ENCODE results near the gene TGDS. TPM values are rescaled to one million over a fixed set of nuclear protein-coding genes. Genes with fewer than 3 reads are reported as not detected.
"Not testable (repeated sequence)": the region's sequence is repeated elsewhere in the genome, so short reads cannot be mapped to it uniquely, and the experiment has no call there.

Gene TGDS, protein sequence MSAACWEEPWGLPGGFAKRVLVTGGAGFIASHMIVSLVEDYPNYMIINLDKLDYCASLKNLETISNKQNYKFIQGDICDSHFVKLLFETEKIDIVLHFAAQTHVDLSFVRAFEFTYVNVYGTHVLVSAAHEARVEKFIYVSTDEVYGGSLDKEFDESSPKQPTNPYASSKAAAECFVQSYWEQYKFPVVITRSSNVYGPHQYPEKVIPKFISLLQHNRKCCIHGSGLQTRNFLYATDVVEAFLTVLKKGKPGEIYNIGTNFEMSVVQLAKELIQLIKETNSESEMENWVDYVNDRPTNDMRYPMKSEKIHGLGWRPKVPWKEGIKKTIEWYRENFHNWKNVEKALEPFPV
- total RNA-seq, result 1 to 10 TPM; 6.9 to 9.0 (median 7.7) TPM
- 22.4 TPM for total RNA-seq (2013)

DNA sequence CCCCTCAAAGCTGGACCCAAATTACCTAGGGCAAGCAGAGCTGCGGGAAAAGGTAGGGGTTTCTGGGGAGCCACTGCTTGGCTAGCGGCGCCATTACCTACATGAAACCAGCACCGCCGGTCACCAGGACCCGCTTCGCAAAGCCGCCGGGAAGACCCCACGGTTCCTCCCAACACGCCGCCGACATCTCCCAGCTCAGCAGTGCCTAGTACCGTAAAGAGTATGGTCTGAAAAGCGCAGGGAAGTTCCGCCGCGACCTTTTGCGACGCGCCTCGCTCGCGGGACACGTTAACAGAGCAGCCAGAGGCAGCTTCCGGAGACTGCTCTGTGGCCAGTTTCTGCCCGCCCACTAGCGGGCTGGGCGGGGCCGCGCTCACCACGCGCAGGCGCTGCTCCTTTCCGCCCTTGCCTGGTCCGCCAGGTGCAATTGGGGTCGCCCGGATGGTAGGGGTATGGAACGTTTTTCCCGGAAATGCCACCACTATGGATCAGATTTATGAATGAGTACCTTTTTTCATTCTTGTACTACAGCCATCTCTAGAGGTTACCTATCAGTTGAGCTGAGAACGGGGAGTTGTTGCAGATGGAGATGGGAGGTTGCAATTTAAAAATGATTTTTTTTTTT is at the start of gene TGDS:
Gene TGDS, minus strand, starts transcription at position 203 of the 625 bp plus-strand sequence. Its CDS starts 16 bp downstream, at position 187.
- Histone ChIP-seq H3K27ac (ENCODE audit: low read length) (peak within 1 kb of the TSS; percentile 64), H3K9me3 (ENCODE audit: control insufficient read depth, insufficient read depth, low read length) (no peaks in the 10 kb centered on the region), H3K27me3 (ENCODE audit: control insufficient read depth, insufficient read depth, low read length) (no peaks in the 10 kb centered on the region), H3K4me1 (ENCODE audit: control insufficient read depth, insufficient read depth, low read length) (peaks cover 17% of the 10 kb centered on the region), H3K4me3 (ENCODE audit: low read length) (peak within 1 kb of the TSS; percentile 78), H3K36me3 (ENCODE audit: control insufficient read depth, insufficient read depth, low read length) (peaks cover 15% of the 10 kb centered on the region)
- peak; percentile 98 to 100 (median 98) for ATAC-seq
- intact Hi-C loops (cut with micrococcal nuclease), result loop anchor here (1.0 kb wide), 1 partner anchor 47 kb away; no protein-coding TSS in a partner anchor
- peak; percentile 87 to 95 for DNase-seq
- WGBS (ENCODE audit: insufficient coverage), result under 1% methylated on average over 40 of the region's 41 CpGs
- H3K27me3 Mint-ChIP-seq (ENCODE audit: low read depth in 2 of 2), result no peaks in the 10 kb centered on the region
- peaks cover 27 to 40% of the 10 kb centered on the region in 2 donors for H3K4me1 Mint-ChIP-seq
- H3K4me3 Mint-ChIP-seq, result peak within 1 kb of the TSS; percentile 97
- peak within 1 kb of the TSS; percentile 89 to 94 for H3K27ac Mint-ChIP-seq
- no peaks in the 10 kb centered on the region for H3K9me3 Mint-ChIP-seq
- TF ChIP-seq, protein P1, sequence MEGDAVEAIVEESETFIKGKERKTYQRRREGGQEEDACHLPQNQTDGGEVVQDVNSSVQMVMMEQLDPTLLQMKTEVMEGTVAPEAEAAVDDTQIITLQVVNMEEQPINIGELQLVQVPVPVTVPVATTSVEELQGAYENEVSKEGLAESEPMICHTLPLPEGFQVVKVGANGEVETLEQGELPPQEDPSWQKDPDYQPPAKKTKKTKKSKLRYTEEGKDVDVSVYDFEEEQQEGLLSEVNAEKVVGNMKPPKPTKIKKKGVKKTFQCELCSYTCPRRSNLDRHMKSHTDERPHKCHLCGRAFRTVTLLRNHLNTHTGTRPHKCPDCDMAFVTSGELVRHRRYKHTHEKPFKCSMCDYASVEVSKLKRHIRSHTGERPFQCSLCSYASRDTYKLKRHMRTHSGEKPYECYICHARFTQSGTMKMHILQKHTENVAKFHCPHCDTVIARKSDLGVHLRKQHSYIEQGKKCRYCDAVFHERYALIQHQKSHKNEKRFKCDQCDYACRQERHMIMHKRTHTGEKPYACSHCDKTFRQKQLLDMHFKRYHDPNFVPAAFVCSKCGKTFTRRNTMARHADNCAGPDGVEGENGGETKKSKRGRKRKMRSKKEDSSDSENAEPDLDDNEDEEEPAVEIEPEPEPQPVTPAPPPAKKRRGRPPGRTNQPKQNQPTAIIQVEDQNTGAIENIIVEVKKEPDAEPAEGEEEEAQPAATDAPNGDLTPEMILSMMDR (IDR thresholded peaks at IDR 0.05), result no peak
- no peaks in the 10 kb centered on the region for H3K36me3 Mint-ChIP-seq

DNA sequence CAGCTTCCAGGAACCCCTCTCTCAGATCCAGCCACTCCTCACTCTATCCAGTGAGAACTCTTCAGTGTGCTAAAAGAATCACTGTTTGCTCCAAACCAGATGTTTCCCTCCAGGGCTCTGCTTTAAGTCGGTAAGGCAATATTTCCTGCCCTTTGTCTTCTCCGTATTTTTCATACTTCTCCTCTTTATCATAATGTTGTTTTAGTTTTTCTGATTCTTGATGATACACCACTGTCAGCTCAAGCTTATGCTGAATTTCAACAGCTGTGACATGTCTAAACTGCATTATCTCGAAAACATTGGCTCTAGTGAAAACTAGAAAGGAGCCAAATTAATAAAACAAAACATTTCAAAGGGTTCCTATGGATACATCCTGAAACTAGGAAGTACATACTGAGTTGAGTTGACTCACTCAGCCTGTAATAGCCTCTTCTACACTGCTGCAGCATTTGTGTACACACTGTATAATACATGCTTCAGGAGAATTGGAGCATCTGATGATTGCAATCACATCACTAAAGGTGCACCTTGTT is 45.5 kb upstream of the TGDS start:
- H3K4me3 Mint-ChIP-seq, result no peak overlapping the region
- no peak overlapping the region for H3K27ac Mint-ChIP-seq
- no peaks in the 10 kb centered on the region for H3K9me3 ChIP-seq (ENCODE audit: control insufficient read depth, insufficient read depth, low read length)
- intact Hi-C loops (cut with micrococcal nuclease), result no loop called here
- TF ChIP-seq, protein P1 (IDR thresholded peaks at IDR 0.05), result no peak
- no peaks in the 10 kb centered on the region for H3K36me3 ChIP-seq (ENCODE audit: control insufficient read depth, insufficient read depth, low read length)
- DNase-seq, result no peak
- WGBS (ENCODE audit: insufficient coverage), result 78% methylated on average over 1 of the region's 3 CpGs
- H3K9me3 Mint-ChIP-seq, result no peaks in the 10 kb centered on the region
- no peaks in the 10 kb centered on the region for H3K4me1 ChIP-seq (ENCODE audit: control insufficient read depth, insufficient read depth, low read length)
- no peak for ATAC-seq
- no peaks in the 10 kb centered on the region for H3K36me3 Mint-ChIP-seq
- no peaks in the 10 kb centered on the region for H3K27me3 ChIP-seq (ENCODE audit: control insufficient read depth, insufficient read depth, low read length)
- no peak overlapping the region for H3K27ac ChIP-seq (ENCODE audit: low read length)
- peaks cover 3 to 8% of the 10 kb centered on the region in 2 donors for H3K27me3 Mint-ChIP-seq (ENCODE audit: low read depth in 2 of 2)
- H3K4me3 ChIP-seq (ENCODE audit: low read length), result no peak overlapping the region
- H3K4me1 Mint-ChIP-seq, result no peaks in the 10 kb centered on the region

DNA sequence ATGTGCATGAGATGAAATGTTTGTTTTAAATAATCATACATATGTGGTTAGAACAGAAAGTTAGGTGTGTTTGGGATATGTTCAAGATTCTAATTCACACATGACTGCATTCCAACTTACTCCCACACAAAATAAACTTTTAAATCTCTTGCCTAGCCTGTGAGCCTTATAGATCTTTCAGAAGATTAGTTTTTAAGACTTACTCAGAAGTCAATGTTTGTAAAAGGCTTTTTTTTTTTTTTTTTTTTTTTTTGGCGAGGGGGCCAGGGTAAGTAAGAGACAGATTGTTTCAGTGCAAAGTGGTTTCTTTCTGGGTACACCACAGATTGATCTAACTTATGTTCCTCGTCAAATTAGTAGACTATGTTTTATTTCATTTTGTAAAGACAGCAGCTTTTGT is 44.8 kb upstream of the TGDS start:
- TF ChIP-seq, protein P1 (IDR thresholded peaks at IDR 0.05), result no peak
- H3K4me1 Mint-ChIP-seq, result no peaks in the 10 kb centered on the region
- no peaks in the 10 kb centered on the region for H3K36me3 Mint-ChIP-seq
- no peak for ATAC-seq
- Histone ChIP-seq H3K27me3 (ENCODE audit: control insufficient read depth, insufficient read depth, low read length) (no peaks in the 10 kb centered on the region), H3K27ac (ENCODE audit: low read length) (no peak overlapping the region), H3K4me1 (ENCODE audit: control insufficient read depth, insufficient read depth, low read length) (no peaks in the 10 kb centered on the region), H3K4me3 (ENCODE audit: low read length) (no peak overlapping the region), H3K36me3 (ENCODE audit: control insufficient read depth, insufficient read depth, low read length) (no peaks in the 10 kb centered on the region), H3K9me3 (ENCODE audit: control insufficient read depth, insufficient read depth, low read length) (no peaks in the 10 kb centered on the region)
- no peak overlapping the region for H3K27ac Mint-ChIP-seq
- intact Hi-C loops (cut with micrococcal nuclease), result no loop called here
- no peaks in the 10 kb centered on the region for H3K9me3 Mint-ChIP-seq
- WGBS (ENCODE audit: insufficient coverage), result 88% methylated on average over 1 of the region's 2 CpGs
- peaks cover 3 to 8% of the 10 kb centered on the region in 2 donors for H3K27me3 Mint-ChIP-seq (ENCODE audit: low read depth in 2 of 2)
- DNase-seq, result no peak
- H3K4me3 Mint-ChIP-seq, result no peak overlapping the region

DNA sequence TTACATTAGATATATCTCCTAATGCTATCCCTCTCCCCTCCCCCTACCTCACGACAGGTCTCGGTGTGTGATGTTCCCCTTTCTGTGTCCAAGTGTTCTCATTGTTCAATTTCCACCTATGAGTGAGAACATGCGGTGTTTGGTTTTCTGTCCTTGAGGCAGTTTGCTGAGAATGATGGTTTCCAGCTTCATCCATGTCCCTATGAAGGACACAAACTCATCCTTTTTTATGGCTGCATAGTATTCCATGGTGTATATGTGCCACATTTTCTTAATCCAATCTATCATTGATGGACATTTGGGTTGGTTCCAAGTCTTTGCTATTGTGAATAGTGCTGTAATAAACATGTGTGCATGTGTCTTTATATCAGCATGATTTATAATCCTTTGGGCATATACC is 41.7 kb upstream of the TGDS start:
- ATAC-seq; H3K4me1 Mint-ChIP-seq; H3K36me3 Mint-ChIP-seq; DNase-seq; H3K27me3 Mint-ChIP-seq (ENCODE audit: low read depth in 2 of 2); intact Hi-C loops (cut with micrococcal nuclease); H3K4me3 ChIP-seq (ENCODE audit: low read length); H3K27me3 ChIP-seq (ENCODE audit: control insufficient read depth, insufficient read depth, low read length); H3K27ac Mint-ChIP-seq; H3K36me3 ChIP-seq (ENCODE audit: control insufficient read depth, insufficient read depth, low read length); H3K4me1 ChIP-seq (ENCODE audit: control insufficient read depth, insufficient read depth, low read length); H3K27ac ChIP-seq (ENCODE audit: low read length); H3K4me3 Mint-ChIP-seq; H3K9me3 ChIP-seq (ENCODE audit: control insufficient read depth, insufficient read depth, low read length); H3K9me3 Mint-ChIP-seq: not testable (repeated sequence)
- 100% methylated on average over 3 of the region's 3 CpGs for WGBS (ENCODE audit: insufficient coverage)

Measured in natural killer cell (primary cell).